GM21367 (cell line): ENCODE results near the gene L3MBTL4.
"Not testable (repeated sequence)": the region's sequence is repeated elsewhere in the genome, so short reads cannot be mapped to it uniquely, and the experiment has no call there.

Experiments
- ATAC-seq: cut with Tn5 transposase; IDR thresholded peaks from one replicate; pipeline ENCODE4 v1.9.1; 2021; ENCODE audit not compliant: unreplicated experiment

L3MBTL4 gene

GRCh38 chr18:6120820-6121279 is 293.9 kb downstream of the L3MBTL4 start:
- no peak for ATAC-seq

GRCh38 chr18:6119761-6120160 is 294.9 kb downstream of the L3MBTL4 start:
- no peak for ATAC-seq

GRCh38 chr18:6118080-6118479 is 296.6 kb downstream of the L3MBTL4 start:
- no peak for ATAC-seq

GRCh38 chr18:6115710-6116109 is 299.0 kb downstream of the L3MBTL4 start:
- no peak for ATAC-seq

GRCh38 chr18:6113650-6114049 is 301.1 kb downstream of the L3MBTL4 start:
- ATAC-seq = no peak

- no peak for ATAC-seq
Observed at GRCh38 chr18:6111726-6112125, 303.0 kb downstream of the L3MBTL4 start.

GRCh38 chr18:6109743-6110142 is 305.0 kb downstream of the L3MBTL4 start:
- ATAC-seq = no peak

GRCh38 chr18:6107794-6108193 is 306.9 kb downstream of the L3MBTL4 start:
- no peak for ATAC-seq

- no peak for ATAC-seq
Observed at GRCh38 chr18:6106091-6106685, 308.5 kb downstream of the L3MBTL4 start.

- ATAC-seq = no peak
Observed at GRCh38 chr18:6103741-6104140, 311.0 kb downstream of the L3MBTL4 start.

GRCh38 chr18:6096730-6097129 is 318.0 kb downstream of the L3MBTL4 start:
- ATAC-seq = no peak

GRCh38 chr18:6088432-6088831 is 326.3 kb downstream of the L3MBTL4 start:
- ATAC-seq = peak; percentile 67

- no peak for ATAC-seq
Observed at GRCh38 chr18:6086731-6087130, 328.0 kb downstream of the L3MBTL4 start.

- no peak for ATAC-seq
Observed at GRCh38 chr18:6079406-6079805, 335.3 kb downstream of the L3MBTL4 start.

GRCh38 chr18:6078877-6079276 is 335.8 kb downstream of the L3MBTL4 start:
- ATAC-seq = no peak

- ATAC-seq = not testable (repeated sequence)
Observed at GRCh38 chr18:6072423-6072822, 342.3 kb downstream of the L3MBTL4 start.

- ATAC-seq = no peak
Observed at GRCh38 chr18:6069539-6069938, 345.2 kb downstream of the L3MBTL4 start.

GRCh38 chr18:6069103-6069502 is 345.6 kb downstream of the L3MBTL4 start:
- ATAC-seq = peak; percentile 58

- no peak for ATAC-seq
Observed at GRCh38 chr18:6060149-6060548, 354.6 kb downstream of the L3MBTL4 start.

- ATAC-seq = no peak
Observed at GRCh38 chr18:6059551-6059950, 355.2 kb downstream of the L3MBTL4 start.

GRCh38 chr18:6058941-6059340 is 355.8 kb downstream of the L3MBTL4 start:
- ATAC-seq = no peak

- no peak for ATAC-seq
Observed at GRCh38 chr18:6057604-6058003, 357.1 kb downstream of the L3MBTL4 start.

GRCh38 chr18:6056171-6056910 is 358.4 kb downstream of the L3MBTL4 start:
- no peak for ATAC-seq
